Cortex of kidney (tissue), 1 donor: ENCODE data around the gene ETV6.

ENCODE experiments used
- DNase-seq: peaks from one replicate; lab custom pipeline; 2025; lab: John Stamatoyannopoulos, UW

Gene ETV6

GRCh38 chr12:11805680-11806079, 156.2 kb downstream of the ETV6 start:
- no peak for DNase-seq

- no peak for DNase-seq
Measured at GRCh38 chr12:11807458-11807857, 158.0 kb downstream of the ETV6 start.

- no peak for DNase-seq
Measured at GRCh38 chr12:11808931-11809330, 159.5 kb downstream of the ETV6 start.

GRCh38 chr12:11810206-11810545, 160.7 kb downstream of the ETV6 start:
- no peak for DNase-seq

DNA sequence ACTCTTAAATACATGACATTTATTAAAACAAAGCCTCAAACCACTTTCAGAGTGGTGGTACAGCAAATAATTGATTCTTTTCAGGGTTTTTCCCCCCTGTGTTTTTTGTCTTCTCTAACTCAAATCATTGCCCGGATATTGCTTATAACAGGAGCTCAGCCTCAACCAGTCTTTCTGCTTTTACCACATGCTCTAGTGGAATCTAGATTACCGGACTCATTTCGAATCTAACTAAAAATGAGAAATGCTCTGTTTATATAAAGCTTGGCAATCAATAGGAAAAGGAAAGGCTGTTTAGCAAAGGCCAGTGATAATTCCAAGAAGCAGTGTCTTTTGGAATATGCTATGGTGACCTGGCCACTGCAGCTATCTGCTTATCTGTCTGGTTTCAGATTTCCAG, 161.5 kb downstream of the ETV6 start:
- DNase-seq, result no peak

GRCh38 chr12:11812241-11812585, 162.7 kb downstream of the ETV6 start:
- DNase-seq, result no peak

DNA sequence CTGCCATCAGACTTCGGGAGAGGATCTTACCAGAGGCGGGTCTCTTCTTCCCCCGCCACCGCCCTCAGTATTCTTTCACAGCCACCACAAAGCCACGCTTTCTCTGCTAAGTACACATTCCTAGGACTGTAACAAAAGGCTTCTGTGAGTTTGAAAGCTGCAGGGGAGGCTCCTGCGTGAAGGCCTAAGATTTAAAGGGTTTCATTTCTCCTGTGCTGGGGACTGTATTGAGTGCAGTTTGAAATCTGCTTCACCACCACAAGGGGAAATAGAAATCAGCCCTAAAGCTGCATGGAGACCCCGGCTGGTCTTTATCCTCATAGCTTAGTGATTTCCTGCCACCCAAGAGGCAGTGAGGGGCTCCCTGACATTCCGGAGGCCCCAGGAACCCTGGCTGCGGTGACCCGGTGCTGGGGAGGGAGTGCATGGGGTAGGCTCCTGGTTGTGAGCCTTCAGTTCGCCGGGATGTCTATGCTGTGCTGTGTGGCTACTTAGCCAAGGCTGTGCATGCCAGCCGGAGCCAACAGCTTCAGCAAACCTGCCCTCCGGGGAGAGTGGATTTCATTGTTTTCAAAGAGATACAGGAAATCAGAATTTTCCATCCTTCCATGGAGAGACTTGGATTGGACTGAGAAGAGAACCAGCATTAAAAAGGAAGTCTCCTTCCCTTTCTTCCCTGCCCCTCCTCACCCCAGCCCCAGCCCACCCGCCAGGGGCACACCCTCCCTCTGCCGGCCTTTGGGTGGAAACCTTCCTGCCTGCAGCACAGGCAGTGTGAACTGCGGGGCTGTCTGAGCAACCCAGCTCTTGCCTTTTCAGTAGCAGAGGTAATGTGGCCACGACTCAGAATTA, 163.3 kb downstream of the ETV6 start:
- no peak for DNase-seq

DNA sequence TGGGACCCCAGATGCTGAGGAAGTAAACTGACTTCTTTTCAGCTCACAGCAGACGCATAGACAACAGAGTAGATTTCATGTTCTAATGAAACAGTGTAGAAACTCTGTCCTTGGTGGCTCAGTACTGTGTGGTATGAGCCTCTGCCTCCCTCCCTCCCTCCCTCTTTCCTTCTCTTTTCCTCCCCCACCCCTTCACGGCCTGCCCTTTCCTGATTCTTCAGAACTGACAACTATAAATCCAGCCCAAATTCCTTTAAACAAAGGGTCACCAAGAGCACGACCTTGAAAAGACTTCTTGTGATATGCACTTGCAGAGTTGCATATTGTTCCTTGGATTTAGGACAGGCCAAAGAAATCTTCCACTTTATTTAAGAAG, 164.0 kb downstream of the ETV6 start:
- no peak for DNase-seq

GRCh38 chr12:11814374-11814773, 164.9 kb downstream of the ETV6 start:
- DNase-seq, result no peak

- DNase-seq, result no peak
Measured at GRCh38 chr12:11815397-11815796, 165.9 kb downstream of the ETV6 start.

GRCh38 chr12:11819643-11820042, 170.2 kb downstream of the ETV6 start:
- DNase-seq, result no peak

GRCh38 chr12:11820476-11820875, 171.0 kb downstream of the ETV6 start:
- DNase-seq, result no peak

DNA sequence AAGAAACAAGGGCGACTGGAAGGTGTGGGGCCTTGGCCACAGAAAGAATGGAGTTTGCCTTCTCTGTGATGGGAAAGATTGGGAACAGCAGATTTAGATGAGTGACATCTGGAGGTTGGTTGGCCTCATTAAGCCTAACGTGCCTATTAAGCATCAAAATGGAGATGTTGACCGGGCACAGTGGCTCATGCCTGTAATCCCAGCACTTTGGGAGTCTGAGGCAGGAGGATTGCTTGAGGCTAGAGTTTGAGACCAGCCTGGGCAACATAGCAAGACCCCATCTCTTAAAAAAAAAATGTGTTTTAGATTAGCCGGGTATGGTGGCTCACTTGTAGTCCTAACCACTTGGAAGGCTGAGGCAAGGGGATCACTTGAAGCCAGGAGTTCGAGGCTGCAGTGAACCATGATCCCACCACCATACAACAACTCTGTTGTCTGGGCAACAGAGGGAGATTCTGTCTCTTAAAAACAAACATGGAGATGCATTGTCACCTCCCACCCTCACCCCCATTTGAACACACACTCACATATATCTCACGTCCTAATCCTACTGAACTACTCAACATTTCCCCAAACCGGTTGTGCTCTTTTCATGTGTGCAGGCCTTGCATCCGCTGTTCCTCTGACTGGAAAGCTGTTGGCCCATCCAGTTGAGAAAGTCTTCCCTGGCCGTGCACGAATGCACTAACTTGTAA, 172.1 kb downstream of the ETV6 start:
- no peak for DNase-seq

DNA sequence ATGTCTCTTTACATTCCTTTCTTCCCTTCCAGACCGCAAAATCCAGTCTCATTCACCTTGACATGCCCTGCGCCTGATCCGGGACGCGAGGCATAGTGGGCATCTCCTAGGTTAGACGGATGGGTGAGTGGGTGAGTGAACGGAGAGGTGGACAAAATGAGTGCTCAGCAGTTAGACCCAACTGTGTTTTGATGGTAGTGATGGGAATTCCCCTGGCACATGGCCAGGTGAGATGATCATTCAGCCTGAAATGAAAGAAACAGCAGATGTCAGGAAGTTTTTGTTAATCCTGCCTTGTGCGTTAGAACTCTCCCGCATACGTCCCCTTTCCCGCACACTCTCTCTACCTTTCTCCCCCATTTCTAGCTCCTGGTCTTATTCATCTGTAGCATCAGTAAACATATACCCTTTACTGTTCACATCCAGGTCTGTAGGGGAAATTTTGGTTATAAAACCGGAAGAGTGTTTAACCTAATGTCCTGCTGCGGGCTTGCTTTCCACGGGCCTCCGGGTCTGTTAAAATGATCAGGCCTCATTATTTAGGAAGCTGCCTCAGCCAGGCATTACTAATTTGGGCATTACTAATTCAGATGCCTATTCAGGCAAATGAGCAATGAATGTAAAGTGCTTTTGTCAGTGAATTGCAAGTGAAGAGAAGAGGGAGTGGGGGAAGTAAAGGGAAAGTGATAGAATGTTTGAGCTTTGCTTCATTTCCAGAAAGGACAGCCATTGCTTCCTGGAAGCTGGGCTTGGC, 172.8 kb downstream of the ETV6 start:
- DNase-seq, result no peak

- DNase-seq, result no peak
Measured at GRCh38 chr12:11823043-11823442, 173.6 kb downstream of the ETV6 start.

DNA sequence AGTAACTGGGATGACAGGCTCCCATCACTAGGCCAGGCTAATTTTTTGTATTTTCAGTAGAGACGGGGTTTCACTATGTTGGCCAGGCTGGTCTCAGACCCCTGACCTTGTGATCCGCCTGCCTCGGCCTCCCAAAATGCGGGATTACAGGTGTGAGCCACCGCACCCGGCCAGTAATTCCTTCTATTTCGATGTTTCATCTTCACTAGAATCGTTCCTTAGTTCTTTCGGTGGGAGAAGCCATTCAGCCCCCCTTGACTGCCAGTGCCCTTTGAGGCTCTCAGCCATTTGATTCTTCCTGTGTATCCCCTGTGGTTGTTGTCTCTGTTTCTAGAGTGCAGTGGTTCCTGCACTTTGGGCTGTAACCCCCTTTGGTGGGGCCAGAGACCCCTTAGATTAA, 174.1 kb downstream of the ETV6 start:
- no peak for DNase-seq

DNA sequence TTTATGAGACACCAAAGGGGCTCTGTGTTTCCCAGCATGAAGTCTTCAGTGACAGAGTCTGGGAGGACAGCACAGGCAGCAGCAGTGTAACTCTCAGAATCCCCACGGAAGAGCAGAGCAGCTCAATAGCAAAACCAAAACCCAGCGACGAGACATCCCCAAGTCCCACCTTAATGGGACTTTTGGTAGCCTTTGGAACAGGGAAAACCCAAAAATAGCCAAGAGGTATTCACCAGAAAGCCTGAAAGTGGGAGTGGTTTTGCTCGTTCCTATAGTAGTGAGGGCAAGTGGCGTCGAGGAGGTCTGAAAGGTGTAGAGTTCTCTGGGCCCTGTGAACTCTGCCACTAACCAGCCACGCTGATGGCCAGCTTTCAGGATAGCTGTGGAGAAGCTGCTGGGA, 174.6 kb downstream of the ETV6 start:
- no peak for DNase-seq

GRCh38 chr12:11824736-11825135, 175.3 kb downstream of the ETV6 start:
- no peak for DNase-seq

GRCh38 chr12:11825278-11825677, 175.8 kb downstream of the ETV6 start:
- DNase-seq, result no peak

DNA sequence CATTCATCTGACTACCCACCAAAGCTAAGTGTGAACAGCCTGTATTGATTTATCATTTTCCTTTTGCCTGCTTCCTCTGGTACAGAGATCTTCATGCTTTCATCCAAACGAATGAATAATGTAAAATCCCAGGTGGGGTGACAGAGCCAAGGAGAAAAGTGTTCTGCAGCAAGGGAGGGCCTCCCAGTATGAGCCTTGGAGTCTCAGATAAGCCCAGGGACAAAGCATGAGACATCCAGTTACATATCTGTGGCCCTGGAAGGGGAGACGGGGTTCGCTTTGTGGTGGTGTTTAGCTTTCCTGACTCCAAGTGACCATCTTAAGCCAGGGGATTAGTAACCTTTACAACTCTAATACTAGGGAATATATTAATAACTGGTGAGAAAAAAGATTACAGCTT, 177.1 kb downstream of the ETV6 start:
- no peak for DNase-seq

- DNase-seq, result no peak
Measured at GRCh38 chr12:11827091-11828061, 177.9 kb downstream of the ETV6 start.

GRCh38 chr12:11829764-11830194, 180.3 kb downstream of the ETV6 start:
- DNase-seq, result no peak
